ENCODE results near the gene NUDCD3.

NUDCD3 gene

DNA sequence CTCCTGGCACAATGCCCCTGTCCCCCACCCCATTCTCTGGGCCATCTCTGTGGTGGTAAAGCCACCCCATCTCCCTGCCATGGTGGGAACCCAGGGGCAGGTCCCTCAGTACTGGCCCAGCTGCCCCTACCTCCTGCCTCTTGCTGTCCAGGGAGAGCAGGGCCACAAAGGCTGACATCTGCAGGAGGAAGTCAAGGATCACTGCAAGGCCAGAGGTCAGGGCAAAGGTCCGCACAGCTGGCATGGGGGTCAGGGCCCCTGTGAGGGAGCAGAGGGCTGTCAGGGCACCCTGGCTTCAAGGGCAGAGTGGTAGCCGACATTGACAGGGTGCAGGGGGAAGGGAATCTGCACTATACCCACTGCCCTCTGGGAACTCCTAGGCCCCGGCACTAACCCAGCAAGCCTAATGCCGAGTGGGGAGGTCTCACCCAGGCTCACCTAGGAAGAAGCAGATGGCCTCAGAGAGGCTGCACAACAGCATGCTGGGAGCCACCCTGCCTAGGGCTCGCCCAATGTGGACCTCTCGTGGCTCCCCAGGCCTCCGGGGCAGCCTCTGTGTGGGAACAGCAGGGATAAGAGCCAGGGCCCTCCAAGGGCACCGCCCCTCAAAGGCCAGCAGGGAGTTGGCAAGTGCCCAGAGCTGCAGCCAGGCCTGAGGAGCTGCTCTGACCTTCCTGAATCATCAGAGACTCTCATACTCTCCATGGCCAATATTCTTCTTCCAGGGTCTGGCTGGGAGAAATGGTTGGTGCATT, 43.0 kb upstream of the NUDCD3 start:
- H3F3A ChIP-seq (ENCODE audit: control insufficient read depth, insufficient read depth) = no peaks in the 10 kb centered on the region
- H3K27me3 ChIP-seq (ENCODE audit: control insufficient read depth, low read length) = no peaks in the 10 kb centered on the region
- H3K4me3 ChIP-seq (ENCODE audit: low read length) = no peak overlapping the region
- H3K9me3 ChIP-seq (ENCODE audit: control insufficient read depth, insufficient read depth, low read length) = no peaks in the 10 kb centered on the region
- H3K27ac ChIP-seq (ENCODE audit: low read depth, low read length) = no peak overlapping the region
- H3K4me1 ChIP-seq (ENCODE audit: control insufficient read depth, low read length) = no peaks in the 10 kb centered on the region
- H3K4me2 ChIP-seq (ENCODE audit: low read length) = no peak overlapping the region
- no peaks in the 10 kb centered on the region for H3K36me3 ChIP-seq (ENCODE audit: control insufficient read depth, low read length)
- no peaks in the 10 kb centered on the region for H3K79me2 ChIP-seq (ENCODE audit: control insufficient read depth, low read length)
- TF ChIP-seq, protein P1, sequence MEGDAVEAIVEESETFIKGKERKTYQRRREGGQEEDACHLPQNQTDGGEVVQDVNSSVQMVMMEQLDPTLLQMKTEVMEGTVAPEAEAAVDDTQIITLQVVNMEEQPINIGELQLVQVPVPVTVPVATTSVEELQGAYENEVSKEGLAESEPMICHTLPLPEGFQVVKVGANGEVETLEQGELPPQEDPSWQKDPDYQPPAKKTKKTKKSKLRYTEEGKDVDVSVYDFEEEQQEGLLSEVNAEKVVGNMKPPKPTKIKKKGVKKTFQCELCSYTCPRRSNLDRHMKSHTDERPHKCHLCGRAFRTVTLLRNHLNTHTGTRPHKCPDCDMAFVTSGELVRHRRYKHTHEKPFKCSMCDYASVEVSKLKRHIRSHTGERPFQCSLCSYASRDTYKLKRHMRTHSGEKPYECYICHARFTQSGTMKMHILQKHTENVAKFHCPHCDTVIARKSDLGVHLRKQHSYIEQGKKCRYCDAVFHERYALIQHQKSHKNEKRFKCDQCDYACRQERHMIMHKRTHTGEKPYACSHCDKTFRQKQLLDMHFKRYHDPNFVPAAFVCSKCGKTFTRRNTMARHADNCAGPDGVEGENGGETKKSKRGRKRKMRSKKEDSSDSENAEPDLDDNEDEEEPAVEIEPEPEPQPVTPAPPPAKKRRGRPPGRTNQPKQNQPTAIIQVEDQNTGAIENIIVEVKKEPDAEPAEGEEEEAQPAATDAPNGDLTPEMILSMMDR (IDR thresholded peaks at IDR 0.05; ENCODE audit: low read depth, low read length, poor library complexity, severe bottlenecking) = no peak
- no peak for TF ChIP-seq EZH2phosphoT487 (IDR thresholded peaks at IDR 0.05; ENCODE audit: borderline replicate concordance, low read length)
- no peaks in the 10 kb centered on the region for H4K20me1 ChIP-seq (ENCODE audit: control insufficient read depth, insufficient read depth, low read depth, low read length)
- no peaks in the 10 kb centered on the region for H3K9me2 ChIP-seq (replicated peaks; ENCODE audit: control insufficient read depth, low read length)

DNA sequence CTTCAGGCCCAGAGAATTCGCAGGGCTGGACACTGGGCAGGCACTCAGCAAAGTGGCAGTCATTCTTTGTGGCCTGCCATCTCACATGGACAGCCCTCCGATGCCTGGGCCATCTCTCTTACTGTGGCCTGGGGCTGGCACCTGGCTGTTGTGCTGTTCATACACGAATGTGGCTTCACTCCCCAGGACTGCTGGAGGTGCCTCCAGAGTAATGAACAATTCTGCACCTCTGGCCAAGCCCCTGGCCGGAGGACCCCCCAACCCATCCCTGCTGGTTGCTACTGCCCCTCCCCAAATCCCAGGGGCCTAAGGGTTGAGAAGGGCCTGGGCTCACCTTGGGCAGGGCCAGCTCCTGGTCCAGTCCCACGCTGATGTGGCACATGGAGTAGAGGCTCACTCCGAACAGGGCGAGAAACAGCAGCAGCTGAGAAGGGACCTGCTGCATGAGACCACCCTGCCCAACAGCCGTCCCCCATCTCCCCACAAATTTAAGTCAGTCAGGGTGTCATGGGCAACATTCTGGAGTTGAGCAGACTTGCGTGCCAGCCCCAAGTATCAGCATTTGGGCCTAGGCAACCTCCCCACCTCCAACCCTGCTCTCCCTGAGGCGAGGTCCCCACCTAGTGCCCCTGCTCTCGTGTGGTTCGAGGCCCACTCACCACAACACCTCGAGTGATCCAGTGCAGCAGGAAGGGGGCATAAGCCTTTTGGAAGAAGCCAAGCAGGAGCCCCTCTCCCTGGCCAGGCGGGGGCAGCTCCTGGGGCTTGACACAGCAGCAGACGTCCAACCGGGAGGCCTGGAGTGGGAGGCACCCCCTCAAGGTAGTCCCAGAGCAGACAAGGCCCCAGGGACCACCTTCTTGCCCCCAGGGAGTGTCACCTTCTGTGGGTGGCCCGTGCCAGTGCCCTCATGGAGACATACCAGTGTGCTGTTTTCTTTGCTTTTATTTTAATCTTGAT, 41.2 kb upstream of the NUDCD3 start:
- TF ChIP-seq, protein P1 (IDR thresholded peaks at IDR 0.05; ENCODE audit: low read depth, low read length, poor library complexity, severe bottlenecking) = no peak
- no peak for TF ChIP-seq EZH2phosphoT487 (IDR thresholded peaks at IDR 0.05; ENCODE audit: borderline replicate concordance, low read length)
- Histone ChIP-seq H3K9me2 (replicated peaks; ENCODE audit: control insufficient read depth, low read length) (no peaks in the 10 kb centered on the region), H3K36me3 (ENCODE audit: control insufficient read depth, low read length) (no peaks in the 10 kb centered on the region), H3K9me3 (ENCODE audit: control insufficient read depth, insufficient read depth, low read length) (no peaks in the 10 kb centered on the region), H3K4me2 (ENCODE audit: low read length) (no peak overlapping the region), H4K20me1 (ENCODE audit: control insufficient read depth, insufficient read depth, low read depth, low read length) (no peaks in the 10 kb centered on the region), H3K27ac (ENCODE audit: low read depth, low read length) (no peak overlapping the region), H3K27me3 (ENCODE audit: control insufficient read depth, low read length) (peaks cover 5% of the 10 kb centered on the region), H3K4me1 (ENCODE audit: control insufficient read depth, low read length) (no peaks in the 10 kb centered on the region), H3F3A (ENCODE audit: control insufficient read depth, insufficient read depth) (no peaks in the 10 kb centered on the region), H3K4me3 (ENCODE audit: low read length) (no peak overlapping the region), H3K79me2 (ENCODE audit: control insufficient read depth, low read length) (no peaks in the 10 kb centered on the region)

DNA sequence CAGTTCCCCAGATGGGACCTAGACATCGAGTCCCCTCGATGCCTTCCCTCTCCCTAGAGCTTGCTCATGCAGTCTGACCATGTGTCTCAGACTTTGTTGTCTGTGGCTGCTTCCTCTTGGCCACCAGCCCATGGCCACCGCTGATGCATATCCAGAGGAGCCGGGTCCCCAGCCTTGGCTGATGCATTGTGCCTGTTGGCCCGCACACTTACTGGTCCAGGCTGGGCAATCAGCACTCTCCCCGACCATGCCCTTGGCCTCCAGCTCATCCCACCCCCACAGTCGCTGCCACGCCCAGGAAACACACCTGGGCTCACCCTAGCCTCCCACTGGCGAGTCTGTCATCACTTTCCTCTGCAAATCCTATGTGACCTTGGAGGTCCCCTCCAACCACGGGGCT, 40.5 kb upstream of the NUDCD3 start:
- TF ChIP-seq, protein P1 (IDR thresholded peaks at IDR 0.05; ENCODE audit: low read depth, low read length, poor library complexity, severe bottlenecking) = no peak
- no peak for TF ChIP-seq EZH2phosphoT487 (IDR thresholded peaks at IDR 0.05; ENCODE audit: borderline replicate concordance, low read length)
- Histone ChIP-seq H3F3A (ENCODE audit: control insufficient read depth, insufficient read depth) (no peaks in the 10 kb centered on the region), H4K20me1 (ENCODE audit: control insufficient read depth, insufficient read depth, low read depth, low read length) (no peaks in the 10 kb centered on the region), H3K4me1 (ENCODE audit: control insufficient read depth, low read length) (no peaks in the 10 kb centered on the region), H3K79me2 (ENCODE audit: control insufficient read depth, low read length) (no peaks in the 10 kb centered on the region), H3K9me3 (ENCODE audit: control insufficient read depth, insufficient read depth, low read length) (no peaks in the 10 kb centered on the region), H3K4me2 (ENCODE audit: low read length) (no peak overlapping the region), H3K27me3 (ENCODE audit: control insufficient read depth, low read length) (peaks cover 5% of the 10 kb centered on the region), H3K27ac (ENCODE audit: low read depth, low read length) (no peak overlapping the region), H3K4me3 (ENCODE audit: low read length) (no peak overlapping the region), H3K9me2 (replicated peaks; ENCODE audit: control insufficient read depth, low read length) (no peaks in the 10 kb centered on the region), H3K36me3 (ENCODE audit: control insufficient read depth, low read length) (no peaks in the 10 kb centered on the region)
